HG03432 (cell line): ENCODE results near the gene DOCK2.

Experiments
- ATAC-seq: cut with Tn5 transposase; IDR thresholded peaks from one replicate; pipeline ENCODE4 v1.9.1; 2021; ENCODE audit warnings: mild to moderate bottlenecking, moderate library complexity; ENCODE audit not compliant: unreplicated experiment

Gene DOCK2

DNA sequence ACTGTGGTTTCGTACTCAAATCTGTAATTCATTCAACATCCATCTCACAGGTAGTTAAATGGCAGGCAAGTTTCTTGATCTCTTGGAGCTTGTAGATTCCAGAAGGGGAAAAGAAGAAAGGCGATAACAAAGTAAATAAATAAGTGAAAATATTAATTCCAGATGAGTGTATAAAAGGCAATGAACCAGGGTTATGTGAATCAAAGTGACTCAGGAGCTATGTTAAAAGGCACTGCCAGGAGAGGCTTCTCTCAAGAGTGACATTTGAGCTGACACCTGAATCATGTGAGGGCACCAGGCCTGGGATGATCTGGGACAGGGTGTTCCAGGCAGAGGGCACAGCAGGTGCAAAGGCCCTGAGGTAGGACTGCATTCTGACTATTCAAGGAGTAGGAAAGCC is 45.0 kb downstream of the DOCK2 start:
- no peak for ATAC-seq

DNA sequence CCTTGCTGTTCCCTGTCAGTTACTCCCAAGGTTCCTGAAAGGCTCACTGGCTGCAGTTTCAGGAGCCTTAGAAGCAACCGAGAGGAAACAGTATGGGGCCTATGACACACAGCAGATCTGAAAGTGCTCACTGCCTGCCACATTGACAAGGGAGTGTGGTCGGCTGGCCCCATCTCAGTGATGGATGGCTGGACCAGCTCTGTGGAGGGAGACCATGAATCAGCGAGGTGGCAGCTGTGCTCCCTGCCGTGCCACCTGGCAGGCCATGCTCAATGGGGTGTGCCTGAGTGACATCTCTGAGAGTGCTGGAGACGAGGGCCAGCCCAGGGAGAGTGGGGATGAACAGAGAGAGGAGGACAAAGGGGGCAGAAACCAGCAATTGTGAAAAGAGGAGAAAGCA is 49.1 kb downstream of the DOCK2 start:
- ATAC-seq = peak; percentile 99

DNA sequence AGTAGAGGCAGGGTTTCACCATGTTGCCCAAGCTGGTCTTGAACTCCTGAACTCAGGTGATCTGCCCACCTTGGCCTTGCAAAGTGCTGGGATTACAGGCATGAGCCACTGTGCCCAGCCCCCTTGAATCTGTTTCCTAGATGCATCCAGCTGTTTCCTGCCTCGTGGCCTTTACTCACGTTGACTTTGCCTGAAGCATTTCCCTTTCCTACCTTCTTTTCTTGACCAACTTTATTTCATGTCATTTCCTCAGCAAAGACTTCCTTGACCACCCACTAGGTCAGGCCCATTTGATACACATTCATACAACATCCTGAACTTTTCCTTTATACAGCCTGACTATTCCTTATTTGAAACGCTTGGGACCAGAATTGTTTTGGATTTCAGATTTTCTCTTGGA is 51.0 kb downstream of the DOCK2 start:
- ATAC-seq = no peak

DNA sequence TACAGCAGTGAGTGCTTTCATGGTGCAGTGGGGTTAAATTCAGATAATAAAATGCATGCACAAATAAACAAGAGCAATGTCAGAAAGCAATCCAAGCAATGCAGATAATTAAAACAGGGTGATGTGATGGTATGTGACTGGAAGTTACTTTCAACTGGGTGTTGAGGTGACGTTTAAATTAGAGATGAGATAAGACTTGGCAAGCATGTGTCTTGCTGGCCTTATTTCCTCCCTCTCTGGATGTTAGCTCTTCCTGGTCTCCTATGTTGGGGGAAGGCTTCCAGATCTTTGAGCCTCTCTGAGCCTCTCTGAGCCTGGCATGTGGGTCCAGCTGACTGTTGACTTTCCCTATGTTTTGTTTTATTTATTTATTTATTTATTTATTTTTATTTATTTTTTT is 54.4 kb downstream of the DOCK2 start:
- no peak for ATAC-seq

DNA sequence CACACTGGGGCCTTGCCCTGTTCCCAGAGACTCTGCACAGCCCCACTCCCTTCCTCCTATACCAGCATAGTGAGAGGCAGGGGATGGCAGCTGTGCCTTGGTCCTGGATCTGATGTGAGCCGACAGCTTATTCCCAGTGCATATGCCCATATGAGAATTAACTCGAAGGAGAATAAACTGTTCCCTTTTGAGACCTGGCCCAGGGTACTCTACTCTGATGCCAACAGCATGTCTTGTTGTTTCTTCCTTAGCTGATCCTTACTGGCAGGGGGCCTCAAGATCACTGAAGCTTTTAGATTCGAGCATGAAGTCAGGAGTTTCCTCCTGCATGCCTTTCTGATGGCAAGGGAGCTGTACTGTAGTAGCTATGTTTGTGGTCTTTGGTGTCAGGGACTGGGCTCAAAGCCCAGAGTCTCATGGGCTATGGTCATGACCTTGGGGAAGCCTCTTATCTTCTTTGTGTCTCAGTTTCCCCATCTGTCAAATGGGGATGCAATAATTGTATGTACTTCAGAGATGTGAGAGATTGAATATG is 57.1 kb downstream of the DOCK2 start:
- no peak for ATAC-seq

DNA sequence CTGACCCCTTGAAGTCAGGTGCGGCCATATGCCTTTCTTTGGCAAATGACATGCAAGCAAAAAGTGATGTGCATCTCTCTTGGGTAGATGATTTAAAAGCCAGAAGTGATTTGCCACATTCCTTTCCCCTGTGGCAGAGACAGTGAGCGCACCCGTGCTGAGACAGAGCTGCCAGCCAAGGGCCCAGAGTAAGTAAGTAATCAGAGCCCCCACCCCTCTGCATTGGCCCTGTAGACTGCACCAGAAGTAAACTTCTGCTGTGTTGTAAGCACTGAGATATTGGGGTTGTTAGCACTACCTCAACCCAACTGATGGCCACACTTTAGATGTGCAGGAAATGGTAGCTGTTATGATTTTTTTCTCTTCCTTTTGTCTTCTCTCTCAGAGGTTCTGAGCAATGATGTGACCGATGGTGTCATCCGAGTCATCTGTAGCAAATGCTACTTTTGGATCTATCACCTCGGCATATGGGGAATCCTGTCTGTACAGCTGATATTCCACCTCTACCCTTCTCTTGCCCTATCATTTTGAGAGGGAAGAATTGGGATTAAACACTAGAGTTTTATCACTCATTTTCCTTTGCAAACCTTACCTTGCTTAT is 58.0 kb downstream of the DOCK2 start:
- ATAC-seq = no peak

DNA sequence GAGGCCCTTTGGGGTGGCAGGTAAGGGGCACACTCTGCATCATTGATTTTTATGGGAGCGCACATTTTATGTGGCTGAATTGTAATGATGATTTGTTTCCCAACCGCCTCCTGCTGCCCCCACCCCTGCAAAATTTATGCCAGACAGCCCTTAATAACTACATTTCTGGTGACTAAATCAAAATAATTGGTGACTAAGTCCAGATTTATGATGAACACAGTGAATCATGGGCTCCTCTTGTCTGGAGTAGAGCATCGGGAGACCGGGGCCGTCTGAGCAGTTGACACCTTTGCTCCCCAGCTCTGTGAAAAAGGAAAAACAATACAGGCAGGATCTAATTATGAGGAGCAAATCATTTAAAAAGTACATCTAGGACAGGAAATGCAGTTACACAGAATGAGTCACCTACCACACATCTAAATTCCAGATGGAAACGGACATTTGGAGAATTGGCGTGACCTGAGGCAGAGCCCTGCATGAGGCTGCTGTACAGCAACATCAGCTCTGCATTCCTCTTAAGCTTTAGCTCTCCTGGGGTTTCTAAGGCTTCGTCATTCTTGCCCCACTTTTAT is 58.9 kb downstream of the DOCK2 start:
- no peak for ATAC-seq

DNA sequence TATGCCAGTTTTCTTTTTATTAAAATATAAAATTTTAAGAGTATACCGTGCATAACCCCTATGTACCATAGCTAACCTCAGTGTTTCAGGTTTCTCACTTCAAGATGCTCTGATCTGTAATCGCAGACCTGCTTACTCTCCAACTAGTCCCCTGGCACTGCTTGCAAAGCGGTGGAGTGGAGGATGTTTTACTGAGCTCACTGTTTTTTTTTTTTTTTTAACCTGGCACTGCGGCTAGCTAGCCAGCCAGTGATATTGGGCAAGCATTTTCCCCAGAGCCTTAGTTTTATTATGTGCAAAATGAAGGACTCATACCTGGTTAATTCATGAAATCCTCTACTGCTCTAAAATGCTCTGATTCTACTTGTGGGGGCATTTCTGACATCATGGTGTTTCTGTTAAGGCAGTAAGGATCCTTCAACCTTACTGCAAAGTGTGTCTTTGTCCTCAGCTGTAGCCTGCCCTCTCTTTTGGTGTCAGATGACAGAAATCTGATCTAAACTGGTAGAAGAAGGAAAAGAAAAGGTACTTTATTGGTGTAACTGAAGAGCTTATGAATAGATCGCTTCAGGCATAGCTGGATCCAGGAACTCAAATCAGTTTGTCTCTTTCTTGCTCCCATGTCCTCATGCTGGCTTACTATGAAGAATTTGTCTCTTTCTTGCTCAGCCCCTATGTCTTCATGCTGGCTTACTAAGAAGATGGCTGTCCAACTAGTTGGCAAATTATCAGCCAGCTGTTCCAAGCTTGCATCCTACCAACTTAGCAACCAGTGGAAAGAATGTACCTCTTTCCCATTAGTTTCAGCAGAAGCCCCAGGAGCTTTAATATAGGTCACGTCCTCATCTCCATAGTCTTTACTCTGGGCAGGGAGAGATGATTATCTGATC is 59.8 kb downstream of the DOCK2 start:
- no peak for ATAC-seq

DNA sequence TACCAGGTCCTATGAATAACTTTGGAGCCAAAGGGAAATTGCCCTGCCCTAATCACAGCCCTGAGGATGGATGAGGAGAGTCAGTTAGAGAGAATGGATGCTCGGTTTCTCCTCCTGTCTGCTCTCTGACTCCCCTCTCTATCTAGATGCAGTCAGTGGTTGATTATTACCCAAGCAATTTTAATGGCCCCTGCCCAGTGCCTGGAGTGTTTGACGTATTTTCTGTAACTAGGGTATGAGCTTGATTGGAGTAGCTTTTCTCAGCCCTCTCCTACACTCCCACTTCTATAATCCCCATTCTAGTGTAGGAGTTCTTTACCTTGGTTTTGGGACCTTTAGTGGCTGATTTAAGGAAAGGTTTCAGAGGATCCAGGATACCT is 60.4 kb downstream of the DOCK2 start:
- no peak for ATAC-seq

DNA sequence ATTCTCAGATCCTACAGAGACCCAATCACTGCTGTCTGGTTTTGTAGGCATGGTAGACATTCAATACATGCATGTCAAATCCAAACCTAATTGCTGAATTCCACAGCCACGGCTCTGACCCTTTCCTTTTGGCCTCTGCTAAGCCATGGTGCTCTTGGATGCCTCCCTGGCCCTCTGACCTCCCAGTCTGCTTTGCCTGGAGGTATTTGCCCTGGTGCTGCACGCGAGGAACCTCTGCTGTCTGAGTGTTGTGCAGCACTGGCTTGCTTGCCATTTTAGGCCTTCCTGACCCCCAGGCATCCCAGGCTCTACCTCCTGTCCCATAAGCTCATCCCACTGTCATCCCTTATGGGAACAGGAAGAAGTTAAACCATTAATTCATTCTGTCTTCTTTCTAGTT is 60.9 kb downstream of the DOCK2 start:
- ATAC-seq = no peak

DNA sequence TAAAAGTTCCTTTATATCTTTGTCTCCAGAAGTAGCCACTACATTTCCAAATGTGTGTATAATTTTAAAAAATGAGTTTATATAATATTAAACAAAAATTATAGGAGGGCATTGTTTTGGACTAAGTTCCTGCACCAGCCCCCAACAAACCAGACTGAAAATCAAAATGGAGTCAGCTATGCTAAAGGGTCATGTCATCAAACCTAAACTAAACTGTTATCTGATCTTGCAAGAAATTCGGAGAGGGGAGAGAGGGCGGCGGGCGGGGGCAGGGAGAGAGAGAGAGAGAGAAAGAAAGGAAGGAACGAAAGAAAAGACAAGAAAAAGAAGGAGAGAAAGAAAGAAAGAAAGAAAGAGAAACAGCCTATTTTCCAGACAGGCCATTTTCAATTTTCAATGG is 63.5 kb downstream of the DOCK2 start:
- no peak for ATAC-seq

DNA sequence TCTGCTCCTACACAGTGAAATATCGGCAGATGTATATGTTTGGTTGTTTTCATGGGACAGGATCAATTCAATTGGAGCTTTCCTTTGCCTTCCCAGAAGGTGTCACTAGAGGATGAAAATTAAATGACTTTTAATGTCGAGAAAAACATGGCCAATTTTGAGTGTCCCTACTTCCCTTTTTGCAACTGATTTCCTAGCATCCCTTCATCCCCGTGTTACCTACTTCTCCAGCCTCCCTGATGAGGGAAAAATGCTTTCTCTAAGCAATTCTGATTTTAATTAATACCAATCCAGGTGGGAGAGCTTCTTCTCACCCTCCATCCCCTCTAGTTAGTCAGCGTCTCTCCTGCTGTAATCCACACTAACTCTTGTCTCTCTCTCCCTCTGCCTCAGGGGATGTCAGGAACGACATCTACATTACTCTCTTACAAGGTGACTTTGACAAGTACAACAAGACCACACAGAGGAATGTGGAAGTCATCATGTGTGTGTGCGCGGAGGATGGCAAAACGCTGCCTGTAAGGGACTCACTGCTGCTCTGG is 64.9 kb downstream of the DOCK2 start:
- ATAC-seq = no peak

DNA sequence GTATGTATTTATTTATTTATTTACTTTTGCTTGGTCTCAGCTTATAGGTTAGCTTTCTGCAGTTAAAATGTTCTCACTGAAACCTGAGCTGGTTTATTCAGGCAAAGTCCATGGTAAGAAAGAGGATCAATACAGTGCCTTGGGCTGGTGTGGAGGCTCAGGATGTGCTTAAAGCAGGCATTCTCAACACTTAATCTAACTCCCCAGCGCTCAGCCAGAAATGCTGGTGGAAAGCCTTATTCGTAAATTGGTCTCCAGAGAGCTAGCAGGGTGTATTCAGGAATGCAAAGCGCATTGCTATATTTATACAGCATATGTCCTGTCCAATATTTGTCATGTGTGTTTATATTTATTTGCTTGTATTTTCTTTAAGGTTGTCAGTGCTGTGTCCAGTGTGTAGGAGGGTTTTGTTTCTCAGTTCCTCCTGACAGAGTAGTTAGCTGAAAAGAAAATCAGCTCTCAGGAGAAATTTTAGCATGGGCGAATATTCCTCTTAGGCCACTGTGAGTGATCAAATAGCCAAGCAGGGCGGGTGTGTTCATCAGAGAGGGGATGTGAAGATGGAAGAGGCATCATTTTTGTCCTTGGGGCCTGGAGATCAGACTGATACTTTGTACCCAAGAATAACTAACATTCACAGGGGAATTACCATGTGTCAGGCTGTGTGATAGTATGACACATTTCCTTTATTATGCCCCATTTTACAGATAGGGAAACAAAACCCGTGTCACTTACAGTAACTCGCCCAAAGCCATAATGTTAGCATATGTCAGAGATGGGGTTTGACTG is 65.8 kb downstream of the DOCK2 start:
- peak; percentile 85 for ATAC-seq

DNA sequence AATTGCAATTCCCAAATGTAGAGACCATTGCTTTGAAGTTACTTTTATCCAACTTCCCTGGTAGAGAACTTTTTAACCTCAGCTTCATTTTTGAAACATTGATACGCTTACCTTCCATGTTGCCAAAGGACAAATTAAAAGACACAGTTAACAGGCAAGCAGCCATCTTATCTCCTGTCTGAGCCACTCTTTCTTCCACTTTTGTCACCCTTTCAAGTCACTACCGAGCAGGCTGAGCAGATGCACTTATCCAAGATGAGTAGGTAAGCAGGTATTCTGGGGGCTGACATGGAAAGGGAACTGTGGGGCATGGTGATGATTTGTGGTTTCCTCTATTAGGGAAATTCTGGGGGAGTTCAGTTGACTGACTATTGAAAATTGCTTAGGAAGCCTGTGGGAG is 66.7 kb downstream of the DOCK2 start:
- ATAC-seq = no peak

DNA sequence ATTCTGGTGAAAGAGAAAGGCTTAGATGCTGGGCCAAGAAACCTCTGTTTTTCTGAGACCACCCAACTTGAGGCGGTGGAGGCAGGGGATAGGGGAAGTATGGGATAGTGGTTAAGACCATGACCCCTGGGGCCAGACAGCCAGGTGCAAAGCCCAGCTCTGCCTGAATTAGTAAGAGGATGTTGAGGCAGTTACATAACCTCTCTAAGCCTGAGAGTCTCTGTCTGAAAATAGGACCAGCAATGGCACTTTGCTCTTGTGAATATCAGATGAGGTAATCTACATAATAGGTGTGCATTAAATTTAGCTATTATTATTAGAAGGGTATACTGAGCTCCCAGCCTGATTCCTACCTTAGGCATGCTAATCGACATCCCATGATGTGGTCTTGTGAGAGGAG is 68.2 kb downstream of the DOCK2 start:
- no peak for ATAC-seq

DNA sequence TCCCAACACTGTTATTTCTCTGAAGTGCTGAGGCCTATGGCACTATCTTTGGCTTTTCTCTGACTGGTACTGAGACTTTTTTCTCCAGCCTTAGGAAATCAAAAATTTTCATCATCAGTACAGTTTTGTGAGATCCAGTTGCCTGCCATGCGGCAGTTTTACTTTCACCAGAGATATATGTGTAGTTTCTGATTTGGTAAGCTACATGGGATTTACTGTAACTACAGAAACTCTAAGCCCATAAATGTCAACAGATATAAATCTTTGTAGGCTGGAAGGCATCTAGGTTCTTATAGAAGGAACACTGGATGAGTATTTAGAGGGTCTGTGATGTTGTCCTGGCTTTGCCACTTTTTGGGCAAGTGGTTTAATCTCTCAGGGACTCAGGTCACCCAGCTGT is 69.0 kb downstream of the DOCK2 start:
- no peak for ATAC-seq

DNA sequence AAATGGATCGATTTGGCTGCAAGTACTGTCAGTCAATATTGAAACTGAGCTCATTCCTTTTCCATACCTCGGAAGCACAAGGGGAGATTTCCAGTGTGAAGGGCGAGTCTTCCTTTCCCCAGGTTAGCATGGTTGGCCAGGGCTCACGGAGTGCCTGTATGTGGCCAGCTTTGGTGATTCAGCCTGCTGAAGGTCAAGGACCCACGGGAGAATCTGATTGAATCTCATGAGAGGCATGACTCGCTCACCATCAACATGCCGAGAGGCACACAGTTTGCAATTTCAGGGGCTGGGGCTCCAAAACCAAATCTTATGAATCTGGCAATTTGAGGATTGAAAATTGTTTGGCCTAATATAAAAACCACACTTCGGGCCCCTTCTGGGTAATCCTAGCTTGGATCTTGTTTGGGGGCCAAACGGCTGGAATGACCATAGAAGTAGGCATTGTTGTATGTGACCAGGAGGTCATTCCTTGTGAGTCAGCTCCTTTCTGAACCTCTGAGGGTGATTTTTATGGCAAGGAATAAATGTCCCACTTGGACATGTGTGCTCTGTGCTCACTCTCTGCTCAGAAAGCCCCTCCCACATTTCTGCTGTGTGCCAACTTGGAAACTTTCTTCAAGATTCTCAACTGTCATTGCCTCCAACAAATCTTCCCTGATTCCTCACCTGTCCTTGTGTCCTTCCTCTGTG is 69.8 kb downstream of the DOCK2 start:
- no peak for ATAC-seq

DNA sequence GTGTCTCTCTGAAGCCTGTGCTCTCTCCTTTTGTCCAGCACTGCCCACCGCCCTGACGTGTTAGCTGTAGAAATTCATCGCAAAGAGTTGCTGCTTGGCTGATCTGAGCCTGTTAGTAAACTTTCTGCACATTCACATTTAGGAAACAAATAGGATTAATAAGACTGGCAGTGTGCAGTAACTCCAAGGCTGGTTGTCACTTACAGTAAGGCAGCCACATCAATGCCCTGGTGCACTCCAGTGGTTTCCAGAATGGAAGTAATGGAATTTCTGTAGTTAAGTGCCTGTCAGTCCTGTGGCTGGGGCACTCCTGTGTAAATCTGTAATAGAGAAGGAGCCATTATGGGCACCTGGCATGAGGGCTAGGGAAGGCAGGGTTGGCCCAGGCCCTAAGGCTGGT is 70.6 kb downstream of the DOCK2 start:
- no peak for ATAC-seq

DNA sequence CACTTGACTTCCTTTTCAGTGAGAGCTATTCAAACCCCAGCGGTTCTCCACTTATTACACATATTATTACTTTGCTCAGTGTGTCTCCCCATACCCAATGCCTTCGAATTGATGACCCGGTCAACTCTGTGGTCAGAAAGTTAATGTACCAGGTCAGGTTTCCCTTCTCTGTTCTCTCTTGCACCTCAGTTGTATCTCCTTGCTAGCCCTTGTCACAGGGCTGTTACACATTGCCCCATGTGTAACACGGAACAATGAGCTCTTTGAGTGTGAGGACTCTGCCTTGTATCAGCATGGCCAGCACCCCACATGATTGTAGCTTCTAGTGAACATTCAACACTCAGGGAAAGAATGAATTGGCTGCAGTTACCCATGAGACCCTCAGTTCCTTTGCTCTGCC is 73.6 kb downstream of the DOCK2 start:
- no peak for ATAC-seq

DNA sequence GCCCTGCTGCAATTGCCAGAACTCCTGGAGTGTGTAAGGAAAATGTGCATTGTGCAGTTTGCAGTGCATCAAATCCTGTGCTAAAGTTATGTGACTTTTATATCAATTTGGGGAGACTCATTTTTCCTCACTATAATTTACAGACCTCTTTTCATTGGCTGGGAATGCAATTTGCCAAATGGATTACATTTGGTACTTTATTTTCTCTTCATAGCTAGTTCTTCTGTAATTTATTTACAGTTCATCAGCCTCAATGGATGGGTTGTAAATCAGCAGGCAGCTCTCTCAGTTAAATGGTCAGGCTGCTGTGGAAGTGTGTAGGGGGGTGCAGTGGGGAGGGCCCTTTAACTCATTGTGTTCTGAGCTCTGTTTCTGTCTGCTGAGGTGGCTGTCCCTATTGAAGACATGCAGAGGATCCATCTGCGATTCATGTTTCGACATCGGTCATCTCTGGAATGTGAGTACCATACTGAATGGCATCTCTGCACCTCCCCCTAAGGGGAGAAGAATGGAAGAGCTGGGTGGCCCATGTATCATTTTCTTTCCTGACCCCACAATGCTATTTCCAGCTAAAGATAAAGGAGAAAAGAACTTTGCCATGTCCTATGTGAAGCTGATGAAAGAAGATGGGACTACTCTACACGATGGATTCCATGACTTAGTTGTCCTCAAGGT is 74.6 kb downstream of the DOCK2 start:
- ATAC-seq = no peak
